RWPE1 (cell line): Measurements from ENCODE around the gene NFKBIA.

Source experiments
- CTCF ChIA-PET: fragments of 350-600 bp; sonication (Branson Sonifier 250); formaldehyde crosslinking; extraction: SDS; loops from one replicate; lab custom pipeline; 2021; lab: Yijun Ruan, JAX
- POLR2A ChIA-PET: fragments of 400-600 bp; formaldehyde crosslinking; extraction: SDS; loops from one replicate; lab custom pipeline; 2020; ENCODE audit warnings: antibody characterized with exemption; ENCODE audit not compliant: low non-redundant PET; lab: Yijun Ruan, JAX
- DNase-seq: peaks from one replicate; pipeline ENCODE4 v3.0.0; 2012; ENCODE audit warnings: low spot score
- H3K27ac ChIP-seq: fragments of 450-650 bp; 2 replicates; pipeline ENCODE4 v1.5.1; 2017
- CTCF ChIP-seq: fragments of 450-650 bp; conservative IDR thresholded peaks from 2 replicates; pipeline ENCODE4 v1.5.1; 2017; ENCODE audit warnings: low read depth, mild to moderate bottlenecking

Gene NFKBIA

GRCh38 chr14:35370969-35371368 lies 33.6 kb downstream of the NFKBIA start:
- TF ChIP-seq CTCF: no peak
- CTCF ChIA-PET: no interaction called here
- POLR2A ChIA-PET: no interaction called here
- DNase-seq: no peak
- H3K27ac ChIP-seq: peak overlapping the region; percentile 92

- H3K27ac ChIP-seq: peak overlapping the region; percentile 92
- CTCF ChIA-PET: interaction anchor here (0.6 to 1.2 kb wide), 4 partner anchors 29 to 230 kb away, joined by 3 to 4 read pairs (median 4); no protein-coding TSS in a partner anchor
- TF ChIP-seq CTCF: no peak
- DNase-seq: peak; percentile 89
- POLR2A ChIA-PET: interaction anchor here (0.9 to 1.0 kb wide), 2 partner anchors 35 to 37 kb away, joined by 3 read pairs; partner anchors contain the start of gene NFKBIA
Measured at GRCh38 chr14:35369701-35370191, 34.8 kb downstream of the NFKBIA start.

GRCh38 chr14:35368583-35369392 lies 35.8 kb downstream of the NFKBIA start:
- H3K27ac ChIP-seq: peak overlapping the region; percentile 92
- no peak for TF ChIP-seq CTCF
- no peak for DNase-seq
- ChIA-PET POLR2A (interaction anchor here (0.9 kb wide), 1 partner anchor 36 kb away, joined by 3 read pairs; the partner anchor contains the start of gene NFKBIA), CTCF (interaction anchor here (0.6 to 0.9 kb wide), 2 partner anchors 200 to 205 kb away, joined by 3 to 4 read pairs; no protein-coding TSS in a partner anchor)

- no peak for DNase-seq
- H3K27ac ChIP-seq: peak overlapping the region; percentile 78
- CTCF ChIA-PET: no interaction called here
- POLR2A ChIA-PET: no interaction called here
- TF ChIP-seq CTCF: no peak
Measured at GRCh38 chr14:35368139-35368460, 36.4 kb downstream of the NFKBIA start.

GRCh38 chr14:35367056-35367372 lies 37.5 kb downstream of the NFKBIA start:
- TF ChIP-seq CTCF: no peak
- ChIA-PET CTCF (no interaction called here), POLR2A (no interaction called here)
- DNase-seq: no peak
- H3K27ac ChIP-seq: peak overlapping the region; percentile 78

GRCh38 chr14:35366521-35366976 lies 38.0 kb downstream of the NFKBIA start:
- TF ChIP-seq CTCF: no peak
- peak overlapping the region; percentile 78 for H3K27ac ChIP-seq
- CTCF ChIA-PET: no interaction called here
- no peak for DNase-seq
- POLR2A ChIA-PET: no interaction called here
